ENCODE measurements around the gene ARL2.

The ARL2 gene

GRCh38 chr11:65047581-65048422 is 33.8 kb downstream of the ARL2 start:
- DNase-seq (ENCODE audit: low read depth), result peak; percentile 9

GRCh38 chr11:65051398-65051858 is 37.5 kb downstream of the ARL2 start:
- no peak for DNase-seq (ENCODE audit: low read depth)

GRCh38 chr11:65053827-65054508 is 40.0 kb downstream of the ARL2 start:
- DNase-seq (ENCODE audit: low read depth), result no peak

GRCh38 chr11:65055538-65055937 is 41.6 kb downstream of the ARL2 start:
- no peak for DNase-seq (ENCODE audit: low read depth)

- no peak for DNase-seq (ENCODE audit: low read depth)
These were observed 43.0 kb downstream of the ARL2 start for GRCh38 chr11:65056999-65057398.

GRCh38 chr11:65057526-65057925 is 43.6 kb downstream of the ARL2 start:
- DNase-seq (ENCODE audit: low read depth), result no peak

GRCh38 chr11:65058012-65058411 is 44.1 kb downstream of the ARL2 start:
- DNase-seq (ENCODE audit: low read depth), result no peak

GRCh38 chr11:65058419-65059054 is 44.6 kb downstream of the ARL2 start, which contains the start of gene NAALADL1:
NAALADL1 (minus strand) TSS chr11:65058553; CDS start chr11:65058521, 32 bp downstream.
- no peak for DNase-seq (ENCODE audit: low read depth)

GRCh38 chr11:65059523-65059922 is 45.6 kb downstream of the ARL2 start:
- DNase-seq (ENCODE audit: low read depth), result no peak

- no peak for DNase-seq (ENCODE audit: low read depth)
These were observed 46.2 kb downstream of the ARL2 start for GRCh38 chr11:65059959-65060824.

- DNase-seq (ENCODE audit: low read depth), result no peak
These were observed 47.0 kb downstream of the ARL2 start for GRCh38 chr11:65060913-65061408.

GRCh38 chr11:65063532-65063931 is 49.6 kb downstream of the ARL2 start:
- DNase-seq (ENCODE audit: low read depth), result no peak

GRCh38 chr11:65064847-65065240 is 50.9 kb downstream of the ARL2 start:
- DNase-seq (ENCODE audit: low read depth), result no peak

GRCh38 chr11:65065851-65066250 is 51.9 kb downstream of the ARL2 start:
- DNase-seq (ENCODE audit: low read depth), result no peak

GRCh38 chr11:65066315-65066714 is 52.4 kb downstream of the ARL2 start:
- DNase-seq (ENCODE audit: low read depth), result no peak

GRCh38 chr11:65066805-65067291 is 52.9 kb downstream of the ARL2 start:
- no peak for DNase-seq (ENCODE audit: low read depth)

GRCh38 chr11:65067446-65067845 is 53.5 kb downstream of the ARL2 start:
- no peak for DNase-seq (ENCODE audit: low read depth)

- DNase-seq (ENCODE audit: low read depth), result no peak
These were observed 55.3 kb downstream of the ARL2 start for GRCh38 chr11:65069217-65069616.

Measured in activated gamma-delta T cell treated with anti-CD3 and anti-CD28 coated beads, Interleukin-2, amount 50 U/mL, for 16 hours (primary cell).